Thoracic aorta (tissue), 2 donors: Measurements from ENCODE around the gene EFL1. TPM values are rescaled to one million over a fixed set of nuclear protein-coding genes. Genes with fewer than 3 reads are reported as not detected.

ENCODE experiments used
- ATAC-seq: fragments of 150-250 bp; one replicate; pipeline ENCODE4 v1.8.0; 2017; ENCODE audit warnings: low read depth; ENCODE audit not compliant: insufficient number of reproducible peaks, low FRiP score
- DNase-seq: peaks from one replicate; pipeline ENCODE4 v3.0.0-alpha.2; 2020; ENCODE audit warnings: low spot score
- H3K27ac ChIP-seq, 2 donors: fragments of 200-600 bp; sonication (generic); 1 replicate in 1 of 2; 2 replicates in 1 of 2; pipeline ENCODE4 v1.5.1; 2016; ENCODE audit warnings: mild to moderate bottlenecking in 2 of 2, moderate library complexity in 2 of 2
- H3K27me3 ChIP-seq: fragments of 200-600 bp; sonication (generic); replicated peaks from 2 replicates; pipeline ENCODE4 v1.6.0; 2016; ENCODE audit warnings: mild to moderate bottlenecking; ENCODE audit not compliant: insufficient read depth
- H3K36me3 ChIP-seq: fragments of 200-600 bp; sonication (generic); one replicate; pipeline ENCODE4 v1.5.1; 2016
- H3K4me1 ChIP-seq, 2 donors: fragments of 200-600 bp; sonication (generic); 1 replicate in 1 of 2; 2 replicates in 1 of 2; pipeline versions ENCODE4 v1.5.1 to v1.6.0; 2016; ENCODE audit warnings: low read depth in 2 of 2, mild to moderate bottlenecking in 1 of 2; ENCODE audit not compliant: control insufficient read depth in 1 of 2
- H3K4me3 ChIP-seq: fragments of 200-600 bp; sonication (generic); 2 replicates; pipeline ENCODE4 v1.5.1; 2016; ENCODE audit warnings: mild to moderate bottlenecking
- H3K9me3 ChIP-seq: fragments of 200-600 bp; sonication (generic); 2 replicates; pipeline ENCODE4 v1.5.1; 2016
- total RNA-seq, 2 donors: library from RNA; depleted of rRNA; stranded (reverse); fragments of >200 nt; gene quantifications; one replicate each; pipeline versions ENCODE4 v1.1.0 to v1.2.3, GENCODE V29; 2016
- TF ChIP-seq, protein P1 (sequence below): fragments of 200-600 bp; sonication (generic); IDR thresholded peaks from one replicate; pipeline ENCODE4 v1.5.1; 2019; ENCODE audit warnings: antibody characterized with exemption

EFL1 gene
- total RNA-seq, 2 donors from 2014 or later, result 9.2 to 20.2 TPM

DNA sequence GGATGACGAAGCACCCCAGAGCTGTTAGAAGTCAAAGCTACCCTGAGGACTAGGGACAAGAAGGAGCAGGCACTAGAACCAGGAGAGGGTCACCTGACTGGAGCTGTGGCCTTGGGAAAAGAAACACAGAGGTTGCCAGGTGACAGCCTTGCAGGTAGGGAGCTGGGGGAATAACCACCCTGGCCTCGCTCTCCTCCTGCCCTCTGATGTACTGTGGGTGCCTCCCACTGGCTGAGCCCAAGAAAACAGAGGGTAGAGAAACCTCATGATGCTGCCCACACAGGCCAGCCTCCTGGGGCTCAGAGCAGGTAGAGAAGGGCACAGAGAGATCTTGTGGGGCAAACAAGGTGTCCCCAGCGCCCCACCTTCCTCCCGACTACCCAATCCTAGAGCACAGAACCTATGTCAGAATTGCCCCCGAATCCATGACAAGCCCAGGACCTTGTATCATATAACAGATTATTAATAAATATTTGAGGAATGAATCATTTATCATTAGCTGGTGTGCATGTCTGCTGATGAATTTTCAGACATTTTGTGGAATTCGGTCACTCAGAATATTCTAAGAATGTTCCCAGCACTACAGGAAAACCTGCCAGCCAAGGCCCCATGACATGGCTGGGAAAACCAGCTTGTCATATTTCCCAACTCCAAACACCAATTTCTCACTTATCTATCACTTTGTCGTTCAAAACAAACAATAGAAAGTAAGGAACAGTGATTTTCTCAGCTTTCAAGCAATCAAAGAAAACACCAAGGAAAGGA lies 156.9 kb downstream of the EFL1 start:
- ATAC-seq, result no peak

DNA sequence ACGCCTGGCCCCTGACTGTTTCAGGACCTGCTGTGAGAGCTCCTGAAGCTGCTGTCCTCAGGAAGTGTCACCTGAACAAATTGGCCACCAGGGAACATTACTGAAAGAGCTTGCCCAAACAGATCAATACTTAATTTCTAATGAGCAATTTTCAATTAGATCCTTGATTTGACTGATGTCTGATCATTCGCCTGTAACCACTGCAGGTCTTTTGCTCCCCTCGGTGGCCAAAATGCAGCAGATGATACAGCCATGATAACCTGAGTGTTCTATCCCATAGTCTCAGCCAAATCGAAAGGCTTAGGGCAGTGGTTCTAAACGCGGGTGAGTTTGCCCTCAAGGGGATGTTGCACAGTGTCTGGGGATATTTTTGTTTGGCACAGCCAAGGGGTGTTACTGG lies 159.1 kb downstream of the EFL1 start:
- no peaks in the 10 kb centered on the region for H3K4me1 ChIP-seq
- DNase-seq, result no peak

More for the DNA sequence above, 156.9 kb downstream of the EFL1 start:
- H3K9me3 ChIP-seq, result no peaks in the 10 kb centered on the region
- H3K27ac ChIP-seq, result no peak overlapping the region
- DNase-seq, result no peak
- no peaks in the 10 kb centered on the region for H3K27me3 ChIP-seq
- no peaks in the 10 kb centered on the region for H3K36me3 ChIP-seq
- H3K4me3 ChIP-seq, result no peak overlapping the region
- TF ChIP-seq, protein P1, sequence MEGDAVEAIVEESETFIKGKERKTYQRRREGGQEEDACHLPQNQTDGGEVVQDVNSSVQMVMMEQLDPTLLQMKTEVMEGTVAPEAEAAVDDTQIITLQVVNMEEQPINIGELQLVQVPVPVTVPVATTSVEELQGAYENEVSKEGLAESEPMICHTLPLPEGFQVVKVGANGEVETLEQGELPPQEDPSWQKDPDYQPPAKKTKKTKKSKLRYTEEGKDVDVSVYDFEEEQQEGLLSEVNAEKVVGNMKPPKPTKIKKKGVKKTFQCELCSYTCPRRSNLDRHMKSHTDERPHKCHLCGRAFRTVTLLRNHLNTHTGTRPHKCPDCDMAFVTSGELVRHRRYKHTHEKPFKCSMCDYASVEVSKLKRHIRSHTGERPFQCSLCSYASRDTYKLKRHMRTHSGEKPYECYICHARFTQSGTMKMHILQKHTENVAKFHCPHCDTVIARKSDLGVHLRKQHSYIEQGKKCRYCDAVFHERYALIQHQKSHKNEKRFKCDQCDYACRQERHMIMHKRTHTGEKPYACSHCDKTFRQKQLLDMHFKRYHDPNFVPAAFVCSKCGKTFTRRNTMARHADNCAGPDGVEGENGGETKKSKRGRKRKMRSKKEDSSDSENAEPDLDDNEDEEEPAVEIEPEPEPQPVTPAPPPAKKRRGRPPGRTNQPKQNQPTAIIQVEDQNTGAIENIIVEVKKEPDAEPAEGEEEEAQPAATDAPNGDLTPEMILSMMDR, result no peak
- H3K4me1 ChIP-seq, result no peaks in the 10 kb centered on the region

DNA sequence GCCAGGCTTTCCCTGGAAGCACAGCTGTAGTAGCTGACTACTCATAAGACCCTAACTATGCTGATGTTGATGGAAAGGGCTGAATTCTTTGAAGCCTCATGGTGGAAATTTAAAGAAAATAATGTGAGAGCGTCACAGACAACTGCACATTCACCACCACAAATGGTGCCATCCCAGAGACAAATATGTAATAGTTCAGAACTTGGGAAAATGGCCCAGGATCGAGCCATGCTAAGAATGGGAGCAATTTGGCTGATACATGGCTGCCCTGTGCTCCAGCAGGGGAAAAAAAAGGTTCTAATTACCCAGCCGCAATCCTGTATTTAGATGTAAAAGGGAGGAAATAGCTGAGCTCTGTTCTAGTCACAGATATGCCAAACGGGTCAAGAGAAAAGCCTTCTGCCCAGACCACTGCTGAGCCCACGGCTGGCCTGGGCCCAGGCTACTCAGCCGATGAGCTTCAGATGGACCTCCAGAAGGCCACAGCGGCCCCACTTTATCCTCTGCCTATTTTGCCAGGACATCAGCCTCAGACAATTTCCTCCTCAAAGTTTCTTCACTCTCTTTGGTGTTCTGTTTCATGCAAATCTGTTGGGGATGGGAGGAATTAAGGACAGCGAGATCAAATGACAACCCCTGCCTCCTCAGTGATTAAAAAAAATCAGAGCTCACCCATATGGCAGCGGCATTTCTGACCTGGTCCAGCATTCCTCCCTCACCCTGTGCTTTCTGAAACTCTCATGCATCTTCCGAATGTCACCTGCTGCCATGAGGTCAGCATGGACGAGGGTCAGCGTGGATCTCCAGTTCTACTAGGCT lies 162.2 kb downstream of the EFL1 start:
- Histone ChIP-seq H3K9me3 (no peaks in the 10 kb centered on the region), H3K4me1 (no peaks in the 10 kb centered on the region), H3K27me3 (no peaks in the 10 kb centered on the region), H3K36me3 (no peaks in the 10 kb centered on the region), H3K4me3 (no peak overlapping the region), H3K27ac (no peak overlapping the region)
- ATAC-seq, result no peak
- DNase-seq, result no peak
- TF ChIP-seq, protein P1, result no peak

More for the DNA sequence above, 159.1 kb downstream of the EFL1 start:
- no peaks in the 10 kb centered on the region for H3K36me3 ChIP-seq
- TF ChIP-seq, protein P1, result no peak
- H3K27ac ChIP-seq, result no peak overlapping the region
- no peaks in the 10 kb centered on the region for H3K9me3 ChIP-seq
- H3K27me3 ChIP-seq, result no peaks in the 10 kb centered on the region
- no peak for ATAC-seq
- H3K4me3 ChIP-seq, result no peak overlapping the region

DNA sequence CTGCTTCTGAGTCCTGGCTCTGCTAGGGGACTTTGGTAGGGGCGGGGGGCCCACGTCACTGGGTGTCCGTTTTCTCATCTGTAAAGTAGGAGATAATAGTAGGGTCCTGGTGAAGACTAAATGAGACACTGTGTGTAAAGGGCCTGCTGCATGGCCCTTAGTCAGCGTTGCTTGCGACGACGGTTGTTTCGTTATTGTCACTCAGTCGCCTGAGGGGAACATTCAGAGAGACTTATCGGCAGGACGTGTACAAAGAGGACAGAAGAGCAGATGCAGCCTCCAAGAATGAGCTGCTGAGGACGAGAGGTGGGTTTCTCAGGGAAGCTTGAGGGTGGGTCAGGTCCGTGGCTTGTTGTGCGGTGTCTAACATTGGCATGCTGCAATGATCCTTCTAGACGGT lies 163.9 kb downstream of the EFL1 start:
- no peak for ATAC-seq
- no peak overlapping the region for H3K27ac ChIP-seq
- no peaks in the 10 kb centered on the region for H3K27me3 ChIP-seq
- H3K9me3 ChIP-seq, result no peaks in the 10 kb centered on the region
- TF ChIP-seq, protein P1, result no peak
- no peaks in the 10 kb centered on the region for H3K4me1 ChIP-seq
- no peaks in the 10 kb centered on the region for H3K36me3 ChIP-seq
- DNase-seq, result no peak
- no peak overlapping the region for H3K4me3 ChIP-seq

DNA sequence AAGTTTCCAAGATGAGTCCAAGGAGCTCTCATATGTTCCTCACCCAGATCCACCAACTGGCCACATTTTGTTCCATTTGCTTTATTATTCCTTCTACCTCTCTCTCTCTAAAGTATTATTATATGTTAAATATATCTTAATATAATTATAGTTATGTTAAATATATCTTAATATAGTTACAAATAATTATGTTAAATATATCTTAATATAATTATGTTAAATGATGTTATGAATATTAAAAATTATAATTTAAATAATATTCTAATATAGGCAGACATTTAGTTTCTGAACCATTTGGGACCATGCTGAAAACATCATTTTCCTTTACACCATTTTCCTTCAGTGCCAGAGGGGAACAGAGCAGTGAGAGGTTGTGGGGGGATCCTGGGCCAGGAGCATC lies 166.7 kb downstream of the EFL1 start:
- DNase-seq, result no peak
- Histone ChIP-seq H3K4me1 (no peaks in the 10 kb centered on the region), H3K27ac (no peak overlapping the region), H3K9me3 (peaks cover 3% of the 10 kb centered on the region), H3K4me3 (no peak overlapping the region), H3K27me3 (no peaks in the 10 kb centered on the region), H3K36me3 (no peaks in the 10 kb centered on the region)
- ATAC-seq, result no peak
- TF ChIP-seq, protein P1, result no peak
